ENCODE measurements around the gene GAB1. TPM values are rescaled to one million over a fixed set of nuclear protein-coding genes. Genes with fewer than 3 reads are reported as not detected.

Gene GAB1
- total and polyA plus RNA-seq, 2 of the 13 experiments (the other 11 are each of a cell fraction or from before 2014, with no cell fraction given): 8.7 to 14.7 TPM

- TF ChIP-seq ZNF18 (CRISPR knock-in tag; IDR thresholded peaks at IDR 0.05; ENCODE audit: insufficient replicate concordance): no peak
- no peak for TF ChIP-seq ZC3H13 (CRISPR knock-in tag; IDR thresholded peaks at IDR 0.05)
- no peak for TF ChIP-seq BHLHE40 (IDR thresholded peaks at IDR 0.05; ENCODE audit: low read length)
- no peak for TF ChIP-seq CREB3 (CRISPR knock-in tag; IDR thresholded peaks at IDR 0.05)
- no peak for TF ChIP-seq ZXDC (CRISPR knock-in tag; IDR thresholded peaks at IDR 0.05)
- TF ChIP-seq ZNF607 (CRISPR knock-in tag; IDR thresholded peaks at IDR 0.05; ENCODE audit: borderline replicate concordance): no peak
- TF ChIP-seq NFATC3 (CRISPR knock-in tag; IDR thresholded peaks at IDR 0.05): no peak
- TF ChIP-seq MAX (IDR thresholded peaks at IDR 0.05): no peak
- TF ChIP-seq BCL6 (CRISPR knock-in tag; IDR thresholded peaks at IDR 0.05): peak; percentile 54; the same call in 1 of the 2 replicates
- TF ChIP-seq GRHL1 (CRISPR knock-in tag; conservative IDR thresholded peaks at IDR 0.05): no peak
- no peak for TF ChIP-seq REL (CRISPR knock-in tag; conservative IDR thresholded peaks at IDR 0.05)
- no peak for TF ChIP-seq NCOA2 (CRISPR knock-in tag; IDR thresholded peaks at IDR 0.05)
- peak; percentile 72; the same call in 1 of the 2 replicates for TF ChIP-seq TFDP1 (CRISPR knock-in tag; IDR thresholded peaks at IDR 0.05; ENCODE audit: borderline replicate concordance)
- TF ChIP-seq GLMP (CRISPR knock-in tag; IDR thresholded peaks at IDR 0.05; ENCODE audit: borderline replicate concordance): no peak
Measured at GRCh38 chr4:143337600-143338287, 1.1 kb downstream of the GAB1 start (continued).
